DMS53 treated with DMSO at 0.1 percent for 48 hours (cell line): Measurements from ENCODE around the gene CHTF8.
A peak's percentile ranks its signal among the peaks of the same experiment; 100 is the strongest.

Experiments
- DNase-seq: peaks from one replicate; lab custom pipeline; 2025; ENCODE audit not compliant: unreplicated experiment; lab: John Stamatoyannopoulos, UW

The CHTF8 gene

GRCh38 chr16:69114346-69114975 is 17.9 kb downstream of the CHTF8 start:
- DNase-seq: no peak

- DNase-seq: no peak
These were observed 19.2 kb downstream of the CHTF8 start for GRCh38 chr16:69113216-69113615.

- DNase-seq: peak; percentile 7
These were observed 19.9 kb downstream of the CHTF8 start for GRCh38 chr16:69112285-69113129.

GRCh38 chr16:69111876-69112230 is 20.5 kb downstream of the CHTF8 start:
- no peak for DNase-seq

- DNase-seq: no peak
These were observed 21.0 kb downstream of the CHTF8 start for GRCh38 chr16:69111216-69111875.

GRCh38 chr16:69110406-69110805 is 22.0 kb downstream of the CHTF8 start:
- DNase-seq: no peak

GRCh38 chr16:69109486-69110270 is 22.7 kb downstream of the CHTF8 start:
- no peak for DNase-seq

GRCh38 chr16:69108905-69109252 is 23.5 kb downstream of the CHTF8 start:
- no peak for DNase-seq

GRCh38 chr16:69108064-69108904 is 24.1 kb downstream of the CHTF8 start:
- no peak for DNase-seq

GRCh38 chr16:69107316-69107962 is 24.9 kb downstream of the CHTF8 start:
- no peak for DNase-seq

- no peak for DNase-seq
These were observed 25.7 kb downstream of the CHTF8 start for GRCh38 chr16:69106491-69107315.

GRCh38 chr16:69105501-69106361 is 26.7 kb downstream of the CHTF8 start, which contains the start of gene HAS3:
Gene HAS3 (plus strand): TSS chr16:69105653. CDS start chr16:69109396, 3,743 bp downstream.
- DNase-seq: peak; percentile 36

- DNase-seq: no peak
These were observed 32.2 kb downstream of the CHTF8 start for GRCh38 chr16:69100071-69100691.

GRCh38 chr16:69095193-69095592 is 37.2 kb downstream of the CHTF8 start:
- no peak for DNase-seq

GRCh38 chr16:69094501-69094900 is 37.9 kb downstream of the CHTF8 start:
- DNase-seq: no peak

GRCh38 chr16:69093974-69094373 is 38.4 kb downstream of the CHTF8 start:
- no peak for DNase-seq

GRCh38 chr16:69089091-69089910 is 43.1 kb downstream of the CHTF8 start:
- DNase-seq: peak; percentile 21
